Upper lobe of left lung (tissue), 6 donors: ENCODE measurements around the gene IL1RAPL1. TPM values are rescaled to one million over a fixed set of nuclear protein-coding genes. Genes with fewer than 3 reads are reported as not detected.

Experiments
- ATAC-seq, 2 donors: fragments of 200-7000 bp; cut with Tn5 transposase; one replicate each; pipeline ENCODE4 v1.9.1; 2022; ENCODE audit warnings: mild to moderate bottlenecking in 2 of 2, moderate library complexity in 2 of 2; ENCODE audit not compliant: low FRiP score in 2 of 2
- DNase-seq, 2 donors: peaks; one replicate each; pipeline ENCODE4 v3.0.0-alpha.2; 2019 to 2020
- H3K27ac ChIP-seq, 4 donors: fragments of 200-600 bp; sonication (generic); one replicate each; pipeline ENCODE4 v1.5.1; 2016 to 2019
- H3K27me3 ChIP-seq, 4 donors: fragments of 200-600 bp; sonication (generic); one replicate each; pipeline ENCODE4 v1.5.1; 2017 to 2019
- H3K36me3 ChIP-seq, 4 donors: fragments of 200-600 bp; sonication (generic); one replicate each; pipeline ENCODE4 v1.5.1; 2016 to 2019
- H3K4me1 ChIP-seq, 4 donors: fragments of 200-600 bp; sonication (generic); one replicate each; pipeline ENCODE4 v1.5.1; 2018 to 2019
- H3K4me3 ChIP-seq, 4 donors: fragments of 200-600 bp; sonication (generic); one replicate each; pipeline ENCODE4 v1.5.1; 2017 to 2019; ENCODE audit warnings: mild to moderate bottlenecking in 2 of 4, moderate library complexity in 1 of 4
- H3K9me3 ChIP-seq, 4 donors: fragments of 200-600 bp; sonication (generic); one replicate each; pipeline ENCODE4 v1.5.1; 2018 to 2019
- CTCF ChIP-seq, 6 experiments: fragments of 450-650 bp in 4 of 6; fragments of 200-600 bp in 2 of 6; sonication (generic) in 2 of 6; IDR thresholded peaks; one replicate each; pipeline ENCODE4 v1.5.1; 2016 to 2019; ENCODE audit warnings: antibody characterized with exemption in 6 of 6
- EP300 ChIP-seq, 4 donors: sonication (generic); formaldehyde crosslinking; IDR thresholded peaks; one replicate each; pipeline ENCODE4 v1.5.1; 2017; ENCODE audit warnings: antibody characterized with exemption in 4 of 4, control low read depth in 2 of 4
- POLR2A ChIP-seq, 4 donors: fragments of 450-650 bp; IDR thresholded peaks; one replicate each; pipeline ENCODE4 v1.5.1; 2016 to 2017; ENCODE audit warnings: antibody characterized with exemption in 4 of 4, mild to moderate bottlenecking in 2 of 4
- POLR2AphosphoS5 ChIP-seq, 2 donors: sonication (generic); formaldehyde crosslinking; IDR thresholded peaks; one replicate each; pipeline ENCODE4 v1.5.1; 2017; ENCODE audit warnings: antibody characterized with exemption in 2 of 2
- WGBS, 2 donors: methylation state at CpG; one replicate each; pipeline ENCODE4 v1.1.5; 2017 to 2018; 5-methylcytosine and 5-hydroxymethylcytosine counted together
- total RNA-seq, 6 donors: library from RNA; depleted of rRNA in 4 of 6; stranded (reverse); fragments of >200 nt in 4 of 6; gene quantifications; one replicate each; pipeline versions ENCODE4 v1.1.0 to v1.2.1, GENCODE V29; 2016 to 2021
- donor health status: DM: no; HTN: no; CAD: no; lungs with moderate emphysema.
- donor health status: DM: no; HTN: yes; CAD: no; lungs with severe emphysema.

IL1RAPL1 gene
- total RNA-seq, 6 donors from 2014 or later, result 0.09 to 0.46 (median 0.33) TPM; not detected in 3

GRCh38 chrX:29671421-29671820 is 1084.2 kb downstream of the IL1RAPL1 start:
- Histone ChIP-seq H3K4me1 (no peaks in the 10 kb centered on the region), H3K27ac (no peak overlapping the region), H3K4me3 (no peak overlapping the region), H3K9me3 (no peaks in the 10 kb centered on the region), H3K36me3 (no peaks in the 10 kb centered on the region), H3K27me3 (no peaks in the 10 kb centered on the region)
- 72 to 76% methylated on average over 5 of the region's 5 CpGs for WGBS, 2 donors
- ATAC-seq, result no peak
- TF ChIP-seq CTCF (IDR thresholded peaks at IDR 0.05) (no peak), EP300 (IDR thresholded peaks at IDR 0.05) (no peak), POLR2A (IDR thresholded peaks at IDR 0.05) (no peak), POLR2AphosphoS5 (IDR thresholded peaks at IDR 0.05) (no peak)
- no peak for DNase-seq

GRCh38 chrX:29687687-29688086 is 1100.4 kb downstream of the IL1RAPL1 start:
- TF ChIP-seq EP300 (IDR thresholded peaks at IDR 0.05) (no peak), POLR2AphosphoS5 (IDR thresholded peaks at IDR 0.05) (no peak), POLR2A (IDR thresholded peaks at IDR 0.05) (no peak), CTCF (IDR thresholded peaks at IDR 0.05) (no peak)
- ATAC-seq (no peak), DNase-seq (no peak)

GRCh38 chrX:29690061-29690460 is 1102.8 kb downstream of the IL1RAPL1 start:
- H3K4me1 ChIP-seq, result no peaks in the 10 kb centered on the region
- WGBS, 2 donors, result 63 to 77% methylated on average over 3 of the region's 3 CpGs
- DNase-seq, result no peak
- H3K36me3 ChIP-seq, result no peaks in the 10 kb centered on the region
- no peak overlapping the region for H3K27ac ChIP-seq
- ATAC-seq, result no peak
- TF ChIP-seq CTCF (IDR thresholded peaks at IDR 0.05) (no peak), EP300 (IDR thresholded peaks at IDR 0.05) (no peak), POLR2A (IDR thresholded peaks at IDR 0.05) (no peak), POLR2AphosphoS5 (IDR thresholded peaks at IDR 0.05) (no peak)
- no peak overlapping the region for H3K4me3 ChIP-seq
- no peaks in the 10 kb centered on the region for H3K27me3 ChIP-seq
- H3K9me3 ChIP-seq, result no peaks in the 10 kb centered on the region

More at GRCh38 chrX:29687687-29688086, 1100.4 kb downstream of the IL1RAPL1 start:
- Histone ChIP-seq H3K4me3 (no peak overlapping the region), H3K4me1 (no peaks in the 10 kb centered on the region), H3K36me3 (no peaks in the 10 kb centered on the region), H3K9me3 (no peaks in the 10 kb centered on the region), H3K27me3 (no peaks in the 10 kb centered on the region), H3K27ac (no peak overlapping the region)

GRCh38 chrX:29691044-29691443 is 1103.8 kb downstream of the IL1RAPL1 start:
- no peak for TF ChIP-seq POLR2A (IDR thresholded peaks at IDR 0.05)
- TF ChIP-seq EP300 (IDR thresholded peaks at IDR 0.05), result no peak
- TF ChIP-seq POLR2AphosphoS5 (IDR thresholded peaks at IDR 0.05), result no peak
- no peak for TF ChIP-seq CTCF (IDR thresholded peaks at IDR 0.05)
- no peak overlapping the region for H3K27ac ChIP-seq
- no peaks in the 10 kb centered on the region for H3K27me3 ChIP-seq
- H3K4me3 ChIP-seq, result no peak overlapping the region
- no peaks in the 10 kb centered on the region for H3K9me3 ChIP-seq
- no peaks in the 10 kb centered on the region for H3K4me1 ChIP-seq
- 58 to 82% methylated on average over 3 of the region's 3 CpGs for WGBS, 2 donors
- H3K36me3 ChIP-seq, result no peaks in the 10 kb centered on the region
- no peak for ATAC-seq
- DNase-seq, result no peak

- Histone ChIP-seq H3K36me3 (no peaks in the 10 kb centered on the region), H3K4me3 (no peak overlapping the region), H3K27me3 (no peaks in the 10 kb centered on the region), H3K9me3 (no peaks in the 10 kb centered on the region), H3K27ac (no peak overlapping the region), H3K4me1 (no peaks in the 10 kb centered on the region)
- TF ChIP-seq POLR2AphosphoS5 (IDR thresholded peaks at IDR 0.05) (no peak), CTCF (IDR thresholded peaks at IDR 0.05) (no peak), EP300 (IDR thresholded peaks at IDR 0.05) (no peak), POLR2A (IDR thresholded peaks at IDR 0.05) (no peak)
- DNase-seq, result no peak
- WGBS, 2 donors, result 67 to 74% methylated on average over 3 of the region's 3 CpGs
- no peak for ATAC-seq
These were observed 1106.7 kb downstream of the IL1RAPL1 start for GRCh38 chrX:29693912-29694311.
